CD4-positive, alpha-beta T cell (primary cell): ENCODE results near the gene FAM227B. TPM values are rescaled to one million over a fixed set of nuclear protein-coding genes. Genes with fewer than 3 reads are reported as not detected.
"Not testable (repeated sequence)": the region's sequence is repeated elsewhere in the genome, so short reads cannot be mapped to it uniquely, and the experiment has no call there.

Experiments
- ATAC-seq: fragments of 200-7000 bp; cut with Tn5 transposase; one replicate; pipeline ENCODE4 v1.10.0; 2022; ENCODE audit warnings: mild to moderate bottlenecking; ENCODE audit not compliant: poor library complexity
- CTCF ChIA-PET: fragments of 350-600 bp; sonication (Branson Sonifier 250); formaldehyde crosslinking; loops from one replicate; lab custom pipeline; 2021; ENCODE audit warnings: antibody characterized with exemption, inconsistent platforms; lab: Charles Lee
- POLR2A ChIA-PET: fragments of 350-600 bp; sonication (Branson Sonifier 250); formaldehyde crosslinking; loops from one replicate; lab custom pipeline; 2021; ENCODE audit warnings: antibody characterized with exemption, inconsistent platforms; lab: Charles Lee
- DNase-seq, 14 experiments: peaks; one replicate each; pipeline ENCODE4 v3.0.0-alpha.2; 2013 to 2020; ENCODE audit warnings: mixed read lengths in 2 of 14
- H3K27ac ChIP-seq, 2 donors: one replicate each; pipeline versions ENCODE4 v1.5.1 to v1.7.0; 2013; ENCODE audit warnings: low read length in 2 of 2, low read depth in 1 of 2, mild to moderate bottlenecking in 1 of 2
- H3K27me3 ChIP-seq, 2 experiments: 1 replicate in 1 of 2; 2 replicates in 1 of 2; pipeline versions ENCODE4 v1.6.1 to v1.7.0; 2013; ENCODE audit warnings: low read length in 2 of 2, control low read depth in 1 of 2, mild to moderate bottlenecking in 1 of 2, moderate library complexity in 1 of 2; ENCODE audit not compliant: insufficient read depth in 2 of 2, control insufficient read depth in 1 of 2
- H3K36me3 ChIP-seq: one replicate; pipeline ENCODE4 v1.6.1; 2013; ENCODE audit warnings: low read length, control low read depth; ENCODE audit not compliant: insufficient read depth
- H3K4me1 ChIP-seq: one replicate; pipeline ENCODE4 v1.6.1; 2013; ENCODE audit warnings: low read length, control low read depth; ENCODE audit not compliant: insufficient read depth
- H3K4me3 ChIP-seq: one replicate; pipeline ENCODE4 v1.5.1; 2013; ENCODE audit warnings: mild to moderate bottlenecking, low read length, moderate library complexity
- H3K9me3 ChIP-seq, 2 experiments: 1 replicate in 1 of 2; 2 replicates in 1 of 2; pipeline versions ENCODE4 v1.6.1 to v1.7.0; 2013; ENCODE audit warnings: low read length in 2 of 2, mild to moderate bottlenecking in 2 of 2, control low read depth in 1 of 2, moderate library complexity in 1 of 2; ENCODE audit not compliant: control insufficient read depth in 1 of 2, insufficient read depth in 1 of 2
- H3K27ac Mint-ChIP-seq: one replicate; pipeline ENCODE4 v1.8.0; 2020; ENCODE audit warnings: mixed read lengths
- H3K27me3 Mint-ChIP-seq: one replicate; pipeline ENCODE4 v1.8.0; 2021; ENCODE audit warnings: mixed read lengths
- H3K36me3 Mint-ChIP-seq: one replicate; pipeline ENCODE4 v1.8.0; 2021; ENCODE audit warnings: low read depth, mixed read lengths
- H3K4me1 Mint-ChIP-seq: one replicate; pipeline ENCODE4 v1.8.0; 2021; ENCODE audit warnings: low read depth, mixed read lengths
- H3K4me3 Mint-ChIP-seq: one replicate; pipeline ENCODE4 v1.8.0; 2020; ENCODE audit warnings: mild to moderate bottlenecking, mixed read lengths
- H3K9me3 Mint-ChIP-seq: one replicate; pipeline ENCODE4 v1.8.0; 2020; ENCODE audit warnings: mixed read lengths
- CTCF ChIP-seq: fragments of 200-600 bp; IDR thresholded peaks from one replicate; pipeline ENCODE4 v1.8.0; 2022; ENCODE audit warnings: antibody characterized with exemption, mild to moderate bottlenecking
- intact Hi-C, 2 experiments: fragments of 100-400 bp; cut with DNase I in 1 of 2; cut with micrococcal nuclease in 1 of 2; formaldehyde crosslinking; loops; one replicate each; pipeline versions ENCODE4 v1.15.1 to v1.9.0; 2023 to 2025; cut with DNase I, micrococcal nuclease
- polyA plus RNA-seq, 2 donors: library from polyadenylated mRNA; unstranded; fragments of 120-200 nt; gene quantifications; one replicate each; pipeline ENCODE4 v1.2.1, GENCODE V29; 2013
- total RNA-seq, 174 experiments: library from RNA in 2 of 174; stranded (reverse) in 2 of 174; gene quantifications; one replicate each; pipeline ENCODE4 v1.2.3 and lab custom pipeline; 2021 to 2026

FAM227B gene
- total RNA-seq (1 to 10 TPM; 3.0 to 4.4 TPM), total RNA-seq (lab: John Stamatoyannopoulos, UW) (0.61 to 14.1 (median 4.6) reads per million in 172 experiments)
- polyA plus RNA-seq (2013, experiment 1 of 2), result 10.3 TPM
- polyA plus RNA-seq (2013, experiment 2 of 2), result 10.9 TPM

GRCh38 chr15:49620658-49621368 lies at the start of gene FAM227B, which contains the start of gene DTWD1:
FAM227B (minus strand) TSS chr15:49620818; CDS start chr15:49615171, 5,647 bp downstream.
DTWD1 (plus strand) TSS chr15:49621048; CDS start chr15:49625168, 4,120 bp downstream.
- Mint-ChIP-seq H3K27me3 (no peaks in the 10 kb centered on the region), H3K9me3 (peaks cover 1% of the 10 kb centered on the region), H3K4me1 (peaks cover 54% of the 10 kb centered on the region), H3K4me3 (peak within 1 kb of the TSS; percentile 99), H3K36me3 (peaks cover 58% of the 10 kb centered on the region), H3K27ac (peak within 1 kb of the TSS; percentile 97)
- no peak for TF ChIP-seq CTCF
- peaks cover 0 to 10% of the 10 kb centered on the region in 2 experiments for H3K9me3 ChIP-seq
- H3K4me3 ChIP-seq, result peak within 1 kb of the TSS; percentile 77
- H3K36me3 ChIP-seq, result peaks cover 6% of the 10 kb centered on the region
- peaks cover 9% of the 10 kb centered on the region for H3K4me1 ChIP-seq
- ChIA-PET POLR2A (interaction anchor here (0.6 to 2.1 kb wide), 15 partner anchors 11 to 1443 kb away, joined by 3 to 18 read pairs (median 5); partner anchors contain the start of genes CEP152, COPS2, EID1 and GABPB1), CTCF (no interaction called here)
- intact Hi-C loops, result loop anchor here (1.0 to 10.0 kb wide), 8 partner anchors 449 to 1284 kb away; partner anchors contain the start of genes COPS2 (in 2 of the 2), AP4E1 (in 1 of the 2), CEP152 (in 1 of the 2) and EID1 (in 1 of the 2)
- H3K27me3 ChIP-seq, result no peaks in the 10 kb centered on the region
- DNase-seq, result peak; percentile 85 to 98 (median 92)
- ATAC-seq, result peak; percentile 96
- peak within 1 kb of the TSS; percentile 64 to 75 for H3K27ac ChIP-seq

- intact Hi-C loops, result no loop called here
Measured at GRCh38 chr15:49669288-49669687, 48.7 kb upstream of the FAM227B start.

GRCh38 chr15:49666486-49666885 lies 45.9 kb upstream of the FAM227B start:
- H3K27me3 Mint-ChIP-seq, H3K27me3 ChIP-seq, H3K4me1 ChIP-seq, H3K27ac ChIP-seq, H3K36me3 Mint-ChIP-seq, H3K4me3 ChIP-seq, intact Hi-C loops, CTCF ChIA-PET, H3K4me3 Mint-ChIP-seq, H3K9me3 ChIP-seq, DNase-seq, H3K27ac Mint-ChIP-seq, ATAC-seq, H3K4me1 Mint-ChIP-seq, H3K9me3 Mint-ChIP-seq, H3K36me3 ChIP-seq, POLR2A ChIA-PET: not testable (repeated sequence)

More at GRCh38 chr15:49669288-49669687, 48.7 kb upstream of the FAM227B start:
- H3K4me1 Mint-ChIP-seq, result no peaks in the 10 kb centered on the region
- Histone ChIP-seq H3K36me3 (no peaks in the 10 kb centered on the region), H3K4me3 (no peak overlapping the region), H3K9me3 (no peaks in the 10 kb centered on the region), H3K27ac (no peak overlapping the region), H3K4me1 (no peaks in the 10 kb centered on the region), H3K27me3 (no peaks in the 10 kb centered on the region)
- ATAC-seq, result no peak
- no peaks in the 10 kb centered on the region for H3K36me3 Mint-ChIP-seq
- H3K9me3 Mint-ChIP-seq, result no peaks in the 10 kb centered on the region
- CTCF ChIA-PET, result no interaction called here
- peaks cover 2% of the 10 kb centered on the region for H3K27me3 Mint-ChIP-seq
- POLR2A ChIA-PET, result no interaction called here
- DNase-seq, result no peak
- no peak overlapping the region for H3K4me3 Mint-ChIP-seq
- no peak for TF ChIP-seq CTCF
- H3K27ac Mint-ChIP-seq, result no peak overlapping the region
